ENCODE results near the gene SCRN1. TPM values are rescaled to one million over a fixed set of nuclear protein-coding genes. Genes with fewer than 3 reads are reported as not detected.

Gene SCRN1
- total and polyA plus RNA-seq, 2 of the 13 experiments (the other 11 are each of a cell fraction or from before 2014, with no cell fraction given), result 43.2 to 49.8 TPM

DNA sequence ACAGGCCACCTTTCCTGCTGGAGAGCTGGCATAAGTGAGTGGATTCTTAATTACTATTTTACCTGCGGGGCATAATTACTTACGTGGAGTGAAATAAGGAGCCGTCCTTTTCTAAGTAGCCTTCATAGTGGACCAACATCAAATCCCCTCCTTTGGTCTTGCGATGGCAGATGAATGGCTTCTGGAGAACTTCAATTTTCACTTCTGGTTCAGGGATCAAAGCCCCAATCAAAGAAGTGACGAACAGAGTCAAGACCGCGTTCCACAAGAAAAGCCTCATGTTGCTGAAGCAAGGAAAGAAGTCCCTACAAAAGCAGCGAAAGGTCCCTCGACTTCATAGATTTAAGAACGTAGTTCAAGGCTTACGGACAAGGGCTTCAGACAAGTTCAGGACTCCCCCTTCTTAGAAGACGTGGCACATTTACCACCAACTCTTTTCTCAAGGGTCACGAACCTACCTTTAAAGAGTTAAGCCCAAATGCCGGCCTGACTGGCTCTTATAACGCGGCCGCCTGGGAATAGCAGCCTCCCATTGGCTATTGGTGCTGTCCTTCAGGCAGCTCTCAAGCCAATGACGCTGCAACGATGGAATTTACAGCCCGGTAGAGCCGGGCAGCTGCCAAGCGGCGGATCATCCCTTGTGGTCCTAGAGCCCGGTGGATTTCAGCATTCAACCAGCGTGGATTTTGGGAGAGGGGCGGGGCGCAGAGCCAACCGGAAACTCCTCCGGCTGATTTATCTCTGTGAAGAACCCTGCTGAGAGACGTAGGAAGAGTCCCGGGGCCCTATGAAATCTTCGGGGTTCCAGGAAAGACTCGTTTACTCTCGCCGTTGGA is 36.8 kb upstream of the SCRN1 start, which contains the start of gene FKBP14 (continued):
- TF ChIP-seq ZNF883 (CRISPR knock-in tag; IDR thresholded peaks at IDR 0.05; ENCODE audit: not compliant biosample characterization) (no peak), GATAD2A (CRISPR knock-in tag; IDR thresholded peaks at IDR 0.05) (peak; percentile 61), ZNF558 (CRISPR knock-in tag; IDR thresholded peaks at IDR 0.05; ENCODE audit: borderline replicate concordance) (no peak), SP5 (CRISPR knock-in tag; IDR thresholded peaks at IDR 0.05; ENCODE audit: borderline replicate concordance, low read depth) (0 out of 2 replicates have a peak, but pooled peaks have one; percentile 55), ZNF24 (IDR thresholded peaks at IDR 0.05) (no peak), FLYWCH1 (CRISPR knock-in tag; IDR thresholded peaks at IDR 0.05) (no peak), ZNF878 (CRISPR knock-in tag; IDR thresholded peaks at IDR 0.05) (no peak), PHF21A (CRISPR knock-in tag; IDR thresholded peaks at IDR 0.05) (peak; percentile 86), ISL2 (CRISPR knock-in tag; IDR thresholded peaks at IDR 0.05) (0 out of 2 replicates have a peak, but pooled peaks have one; percentile 17), RFX5 (IDR thresholded peaks at IDR 0.05; ENCODE audit: low read depth, low read length) (peak; percentile 26; the same call in 1 of the 2 replicates), PITX1 (CRISPR knock-in tag; IDR thresholded peaks at IDR 0.05) (peak; percentile 79; the same call in 1 of the 2 replicates), ZNF180 (CRISPR knock-in tag; IDR thresholded peaks at IDR 0.05; ENCODE audit: borderline replicate concordance, low read depth) (no peak), HOXA5 (CRISPR knock-in tag; IDR thresholded peaks at IDR 0.05) (peak; percentile 62; the same call in 1 of the 2 replicates), PTBP1 (IDR thresholded peaks at IDR 0.05; ENCODE audit: low read depth, low read length, poor library complexity, severe bottlenecking) (no peak), MLLT10 (CRISPR knock-in tag; IDR thresholded peaks at IDR 0.05) (no peak), MATR3 (CRISPR knock-in tag; IDR thresholded peaks at IDR 0.05) (no peak), KMT2A (CRISPR knock-in tag; IDR thresholded peaks at IDR 0.05) (peak; percentile 78)
- TF ChIP-seq, protein P1, sequence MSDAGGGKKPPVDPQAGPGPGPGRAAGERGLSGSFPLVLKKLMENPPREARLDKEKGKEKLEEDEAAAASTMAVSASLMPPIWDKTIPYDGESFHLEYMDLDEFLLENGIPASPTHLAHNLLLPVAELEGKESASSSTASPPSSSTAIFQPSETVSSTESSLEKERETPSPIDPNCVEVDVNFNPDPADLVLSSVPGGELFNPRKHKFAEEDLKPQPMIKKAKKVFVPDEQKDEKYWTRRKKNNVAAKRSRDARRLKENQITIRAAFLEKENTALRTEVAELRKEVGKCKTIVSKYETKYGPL (CRISPR knock-in tag; IDR thresholded peaks at IDR 0.05), result 0 out of 2 replicates have a peak, but pooled peaks have one; percentile 11
- TF ChIP-seq, protein P2, sequence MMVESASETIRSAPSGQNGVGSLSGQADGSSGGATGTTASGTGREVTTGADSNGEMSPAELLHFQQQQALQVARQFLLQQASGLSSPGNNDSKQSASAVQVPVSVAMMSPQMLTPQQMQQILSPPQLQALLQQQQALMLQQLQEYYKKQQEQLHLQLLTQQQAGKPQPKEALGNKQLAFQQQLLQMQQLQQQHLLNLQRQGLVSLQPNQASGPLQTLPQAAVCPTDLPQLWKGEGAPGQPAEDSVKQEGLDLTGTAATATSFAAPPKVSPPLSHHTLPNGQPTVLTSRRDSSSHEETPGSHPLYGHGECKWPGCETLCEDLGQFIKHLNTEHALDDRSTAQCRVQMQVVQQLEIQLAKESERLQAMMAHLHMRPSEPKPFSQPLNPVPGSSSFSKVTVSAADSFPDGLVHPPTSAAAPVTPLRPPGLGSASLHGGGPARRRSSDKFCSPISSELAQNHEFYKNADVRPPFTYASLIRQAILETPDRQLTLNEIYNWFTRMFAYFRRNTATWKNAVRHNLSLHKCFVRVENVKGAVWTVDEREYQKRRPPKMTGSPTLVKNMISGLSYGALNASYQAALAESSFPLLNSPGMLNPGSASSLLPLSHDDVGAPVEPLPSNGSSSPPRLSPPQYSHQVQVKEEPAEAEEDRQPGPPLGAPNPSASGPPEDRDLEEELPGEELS (CRISPR knock-in tag; IDR thresholded peaks at IDR 0.05), result peak; percentile 57
- TF ChIP-seq, protein P3, sequence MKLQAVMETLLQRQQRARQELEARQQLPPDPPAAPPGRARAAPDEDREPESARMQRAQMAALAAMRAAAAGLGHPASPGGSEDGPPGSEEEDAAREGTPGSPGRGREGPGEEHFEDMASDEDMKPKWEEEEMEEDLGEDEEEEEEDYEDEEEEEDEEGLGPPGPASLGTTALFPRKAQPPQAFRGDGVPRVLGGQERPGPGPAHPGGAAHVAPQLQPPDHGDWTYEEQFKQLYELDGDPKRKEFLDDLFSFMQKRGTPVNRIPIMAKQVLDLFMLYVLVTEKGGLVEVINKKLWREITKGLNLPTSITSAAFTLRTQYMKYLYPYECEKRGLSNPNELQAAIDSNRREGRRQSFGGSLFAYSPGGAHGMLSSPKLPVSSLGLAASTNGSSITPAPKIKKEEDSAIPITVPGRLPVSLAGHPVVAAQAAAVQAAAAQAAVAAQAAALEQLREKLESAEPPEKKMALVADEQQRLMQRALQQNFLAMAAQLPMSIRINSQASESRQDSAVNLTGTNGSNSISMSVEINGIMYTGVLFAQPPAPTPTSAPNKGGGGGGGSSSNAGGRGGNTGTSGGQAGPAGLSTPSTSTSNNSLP (IDR thresholded peaks at IDR 0.05; ENCODE audit: low read depth, low read length), result 0 out of 2 replicates have a peak, but pooled peaks have one; percentile 36
- TF ChIP-seq, protein P4, sequence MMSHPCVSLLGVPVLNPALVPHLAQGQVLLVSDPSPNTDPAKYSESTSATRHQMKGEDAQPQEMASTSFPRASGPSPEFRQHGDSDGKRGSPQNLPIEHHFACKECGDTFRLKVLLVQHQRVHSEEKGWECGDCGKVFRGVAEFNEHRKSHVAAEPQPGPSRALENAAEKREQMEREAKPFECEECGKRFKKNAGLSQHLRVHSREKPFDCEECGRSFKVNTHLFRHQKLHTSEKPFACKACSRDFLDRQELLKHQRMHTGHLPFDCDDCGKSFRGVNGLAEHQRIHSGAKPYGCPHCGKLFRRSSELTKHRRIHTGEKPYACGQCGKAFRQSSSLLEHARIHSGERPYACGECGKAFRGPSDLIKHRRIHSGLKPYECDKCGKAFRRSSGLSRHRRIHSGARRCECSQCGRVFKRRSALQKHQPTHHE (CRISPR knock-in tag; IDR thresholded peaks at IDR 0.05; ENCODE audit: borderline replicate concordance), result 0 out of 2 replicates have a peak, but pooled peaks have one; percentile 36
- TF ChIP-seq, protein P5, sequence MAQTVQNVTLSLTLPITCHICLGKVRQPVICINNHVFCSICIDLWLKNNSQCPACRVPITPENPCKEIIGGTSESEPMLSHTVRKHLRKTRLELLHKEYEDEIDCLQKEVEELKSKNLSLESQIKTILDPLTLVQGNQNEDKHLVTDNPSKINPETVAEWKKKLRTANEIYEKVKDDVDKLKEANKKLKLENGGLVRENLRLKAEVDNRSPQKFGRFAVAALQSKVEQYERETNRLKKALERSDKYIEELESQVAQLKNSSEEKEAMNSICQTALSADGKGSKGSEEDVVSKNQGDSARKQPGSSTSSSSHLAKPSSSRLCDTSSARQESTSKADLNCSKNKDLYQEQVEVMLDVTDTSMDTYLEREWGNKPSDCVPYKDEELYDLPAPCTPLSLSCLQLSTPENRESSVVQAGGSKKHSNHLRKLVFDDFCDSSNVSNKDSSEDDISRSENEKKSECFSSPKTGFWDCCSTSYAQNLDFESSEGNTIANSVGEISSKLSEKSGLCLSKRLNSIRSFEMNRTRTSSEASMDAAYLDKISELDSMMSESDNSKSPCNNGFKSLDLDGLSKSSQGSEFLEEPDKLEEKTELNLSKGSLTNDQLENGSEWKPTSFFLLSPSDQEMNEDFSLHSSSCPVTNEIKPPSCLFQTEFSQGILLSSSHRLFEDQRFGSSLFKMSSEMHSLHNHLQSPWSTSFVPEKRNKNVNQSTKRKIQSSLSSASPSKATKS (CRISPR knock-in tag; IDR thresholded peaks at IDR 0.05), result no peak

Measured in HepG2 (cell line).